Natural killer cell treated with Interleukin-12 subunit alpha and Interleukin-12 subunit beta and Interleukin-15 and Interleukin-18, amount 100 ng/mL, for 72 hours (primary cell): ENCODE measurements around the gene CSPG4. TPM values are rescaled to one million over a fixed set of nuclear protein-coding genes. Genes with fewer than 3 reads are reported as not detected.
"Not testable (repeated sequence)": the region's sequence is repeated elsewhere in the genome, so short reads cannot be mapped to it uniquely, and the experiment has no call there.

Source experiments
- ATAC-seq, 2 donors: fragments of 150-1000 bp; cut with Tn5 transposase in 1 of 2; sonication (Bioruptor Pico), chemical (Tn5 transposase) in 1 of 2; 2 replicates each; pipeline ENCODE4 v1.10.0; 2021
- DNase-seq: peaks from one replicate; pipeline ENCODE4 v3.0.0; 2022; ENCODE audit warnings: low spot score
- H3K27ac Mint-ChIP-seq, 2 donors: 1 replicate in 1 of 2; 2 replicates in 1 of 2; pipeline ENCODE4 v1.8.0; 2022; ENCODE audit warnings: mixed read lengths in 2 of 2, mild to moderate bottlenecking in 1 of 2, moderate library complexity in 1 of 2
- H3K27me3 Mint-ChIP-seq, 2 donors: 1 replicate in 1 of 2; 2 replicates in 1 of 2; pipeline ENCODE4 v1.8.0; 2022; ENCODE audit warnings: mixed read lengths in 2 of 2
- H3K36me3 Mint-ChIP-seq: one replicate; pipeline ENCODE4 v1.8.0; 2022; ENCODE audit warnings: mixed read lengths
- H3K4me1 Mint-ChIP-seq, 2 donors: 1 replicate in 1 of 2; 2 replicates in 1 of 2; pipeline ENCODE4 v1.8.0; 2022; ENCODE audit warnings: low read depth in 2 of 2, mixed read lengths in 2 of 2, mild to moderate bottlenecking in 1 of 2
- H3K4me3 Mint-ChIP-seq: one replicate; pipeline ENCODE4 v1.8.0; 2022; ENCODE audit warnings: mixed read lengths
- H3K9me3 Mint-ChIP-seq: 2 replicates; pipeline ENCODE4 v1.8.0; 2022; ENCODE audit warnings: mixed read lengths
- total RNA-seq, 2 donors: library from RNA; stranded (reverse); gene quantifications; one replicate each; pipeline ENCODE4 v1.2.3, GENCODE V29; 2022

CSPG4 gene
- total RNA-seq, 2 donors from 2014 or later: not detected

DNA sequence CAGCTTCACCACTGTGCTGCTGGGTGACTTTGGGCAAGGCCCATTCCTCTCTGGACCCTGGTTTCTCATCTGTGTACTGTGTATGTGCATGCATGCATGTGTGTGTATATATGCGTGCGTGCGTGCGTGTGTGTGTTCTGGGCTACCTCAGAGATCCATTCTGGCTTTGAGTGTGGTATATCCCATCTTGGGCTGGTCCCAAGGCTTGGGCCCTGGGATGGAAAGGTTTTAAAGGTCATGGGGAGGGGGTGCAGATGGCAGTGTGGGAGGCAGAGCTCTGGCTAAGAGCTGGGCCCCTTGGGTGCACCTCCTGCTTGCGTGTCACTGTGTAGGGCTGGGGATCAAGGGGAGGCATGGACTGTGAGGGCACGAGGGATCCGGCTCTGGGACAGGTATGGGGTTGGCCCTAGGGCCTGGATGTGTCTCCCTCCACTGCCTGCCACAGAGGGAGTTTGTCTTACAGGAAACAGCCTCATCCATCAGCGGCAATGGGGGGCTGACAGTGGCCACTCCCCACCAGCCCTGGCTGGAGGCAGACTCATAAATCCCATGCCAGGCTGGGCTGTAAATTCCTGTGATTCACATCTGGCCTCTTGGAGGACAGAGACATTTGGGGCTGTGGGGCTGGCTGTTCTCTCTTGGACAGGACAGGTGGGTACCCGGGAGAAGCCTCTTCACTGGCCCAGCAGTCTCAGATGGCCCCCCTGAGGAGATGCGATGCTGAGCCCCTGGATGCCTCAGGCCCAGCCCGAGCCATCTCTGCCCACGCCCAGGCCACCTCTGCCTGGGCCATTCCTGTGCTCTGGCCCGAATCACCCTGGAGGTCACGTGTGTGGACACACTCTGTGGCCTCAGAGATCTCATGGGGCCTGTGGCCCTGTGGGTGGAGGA, 21.4 kb upstream of the CSPG4 start:
- Mint-ChIP-seq H3K9me3 (no peaks in the 10 kb centered on the region), H3K4me1 (peaks cover 6 to 11% of the 10 kb centered on the region in 2 donors), H3K27me3 (peaks cover 14 to 32% of the 10 kb centered on the region in 2 donors), H3K36me3 (no peaks in the 10 kb centered on the region), H3K27ac (no peak overlapping the region), H3K4me3 (no peak overlapping the region)
- no peak for ATAC-seq
- peak; percentile 40 for DNase-seq

DNA sequence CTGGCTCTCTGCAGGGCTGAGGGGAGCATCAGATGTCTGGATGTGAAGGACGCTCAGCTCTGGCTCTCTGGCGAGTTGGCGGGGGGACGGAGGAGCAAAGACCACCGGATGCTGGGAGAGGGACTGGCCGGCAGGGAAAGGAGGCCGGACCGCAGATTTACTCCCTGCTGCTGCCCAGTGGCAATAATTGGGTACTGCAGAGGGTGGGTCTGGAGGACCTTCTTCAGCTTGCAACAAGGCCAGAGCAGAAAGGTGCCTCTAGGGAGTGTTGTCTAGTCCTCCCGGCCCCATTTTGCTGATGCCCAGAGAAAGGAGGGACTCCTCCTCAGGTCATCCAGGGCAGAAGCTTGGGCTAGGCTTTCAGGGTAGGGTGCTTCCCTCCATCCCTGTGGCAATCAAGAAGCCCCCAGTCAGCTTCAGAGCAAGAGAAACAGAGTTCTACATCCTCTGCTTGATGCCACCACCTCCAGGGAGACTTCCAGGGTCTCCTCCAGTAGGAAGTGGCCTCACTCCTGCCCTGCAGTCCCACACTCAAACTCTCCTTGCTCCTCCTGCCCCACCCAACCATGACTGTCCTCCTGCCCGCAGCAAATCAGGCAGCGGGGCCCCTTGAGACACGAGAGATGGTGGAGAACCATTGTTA, 20.3 kb upstream of the CSPG4 start:
- Mint-ChIP-seq H3K9me3 (no peaks in the 10 kb centered on the region), H3K27me3 (peaks cover 17 to 34% of the 10 kb centered on the region in 2 donors), H3K4me1 (peaks cover 6 to 11% of the 10 kb centered on the region in 2 donors), H3K4me3 (no peak overlapping the region), H3K27ac (no peak overlapping the region), H3K36me3 (no peaks in the 10 kb centered on the region)
- ATAC-seq (peak in 1 of 2 donors; percentile 76), DNase-seq (peak; percentile 72)

DNA sequence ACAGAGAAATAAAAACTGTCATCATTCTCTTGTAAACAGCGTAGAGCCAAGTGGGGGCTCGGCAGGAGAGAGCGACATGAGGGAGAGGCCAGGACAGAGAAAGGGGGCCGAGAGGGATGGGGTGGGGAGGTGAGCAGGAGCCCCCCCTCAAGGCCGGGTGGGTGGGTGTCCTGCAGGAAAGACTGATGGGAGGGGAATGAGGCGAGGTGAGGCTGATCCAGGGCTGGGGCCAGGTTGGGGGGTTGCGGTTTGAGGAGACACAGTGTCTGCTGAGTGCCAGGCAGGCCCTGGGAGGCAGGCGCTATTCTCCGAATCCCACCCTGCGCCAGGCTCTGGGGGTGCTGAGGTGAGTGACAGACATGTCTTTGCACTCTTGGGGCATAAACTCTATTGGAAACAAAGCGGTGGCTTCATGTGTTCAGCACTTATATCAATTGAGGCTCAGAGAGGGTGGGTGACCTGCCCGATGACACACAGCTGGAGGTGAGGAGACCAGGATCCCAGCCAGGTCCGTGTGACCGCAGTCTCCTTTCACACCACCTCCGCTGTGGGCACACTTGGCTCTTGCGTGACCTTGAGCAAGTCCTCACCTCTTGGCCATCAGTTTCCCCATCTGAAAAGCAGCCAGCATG, 19.6 kb upstream of the CSPG4 start:
- Mint-ChIP-seq H3K27me3 (peaks cover 23 to 37% of the 10 kb centered on the region in 2 donors), H3K4me3 (no peak overlapping the region), H3K27ac (no peak overlapping the region), H3K9me3 (no peaks in the 10 kb centered on the region), H3K4me1 (peaks cover 6 to 11% of the 10 kb centered on the region in 2 donors), H3K36me3 (no peaks in the 10 kb centered on the region)
- peak; percentile 25 for DNase-seq
- ATAC-seq: no peak

DNA sequence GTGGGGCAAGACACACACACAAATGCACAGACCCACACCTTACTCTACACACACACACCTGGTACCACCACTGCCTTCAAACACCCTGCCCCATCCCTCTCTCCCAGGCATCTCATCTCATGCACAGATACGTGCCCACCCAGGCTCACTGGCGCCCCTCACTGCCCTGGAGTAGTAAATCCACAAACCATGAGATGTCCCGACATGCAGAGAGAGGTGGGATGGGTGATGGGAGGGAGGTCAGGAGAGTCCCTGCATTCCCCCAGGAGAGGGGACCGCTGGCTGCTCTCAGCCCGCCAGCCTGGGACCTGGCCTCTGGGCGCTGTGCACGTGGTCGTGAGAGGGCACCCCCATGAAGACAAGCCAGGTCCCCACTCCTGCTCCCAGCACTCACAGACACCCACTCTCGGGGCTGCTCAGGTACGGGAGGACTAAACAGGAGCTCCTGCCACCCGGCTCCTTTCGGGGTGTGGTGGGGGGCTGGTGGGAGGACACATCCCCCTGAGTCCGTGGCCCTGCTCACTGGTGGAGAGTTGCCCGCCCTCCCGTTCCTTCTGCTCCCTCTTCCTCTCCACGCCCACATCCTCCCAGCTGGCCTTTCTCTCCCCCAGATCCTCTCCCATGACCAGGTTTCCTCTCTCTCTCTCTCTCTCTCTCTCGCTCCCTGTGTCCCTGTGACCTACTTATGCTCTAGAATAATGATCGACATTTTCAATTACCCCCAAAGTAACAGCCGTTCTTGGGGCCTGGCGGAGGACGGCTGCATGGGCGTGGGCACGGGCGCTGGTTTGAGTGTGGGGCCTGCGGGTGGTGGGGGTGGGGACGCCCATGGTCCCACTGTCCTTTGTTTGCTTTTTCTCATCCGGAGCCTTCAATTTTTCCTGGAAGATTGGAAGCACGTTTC, 18.9 kb upstream of the CSPG4 start:
- ATAC-seq (no peak), DNase-seq (peak; percentile 56)
- Mint-ChIP-seq H3K36me3 (no peaks in the 10 kb centered on the region), H3K27me3 (peaks cover 16 to 32% of the 10 kb centered on the region in 2 donors), H3K4me1 (peaks cover 6 to 11% of the 10 kb centered on the region in 2 donors), H3K27ac (no peak overlapping the region), H3K9me3 (no peaks in the 10 kb centered on the region), H3K4me3 (no peak overlapping the region)

GRCh38 chr15:75730376-75731247, 18.0 kb upstream of the CSPG4 start:
- H3K9me3 Mint-ChIP-seq, H3K36me3 Mint-ChIP-seq, ATAC-seq, H3K4me3 Mint-ChIP-seq, H3K27ac Mint-ChIP-seq: not testable (repeated sequence)
- Mint-ChIP-seq H3K4me1 (peaks cover 6 to 11% of the 10 kb centered on the region in 2 donors), H3K27me3 (peaks cover 16 to 32% of the 10 kb centered on the region in 2 donors)
- peak; percentile 44 for DNase-seq

DNA sequence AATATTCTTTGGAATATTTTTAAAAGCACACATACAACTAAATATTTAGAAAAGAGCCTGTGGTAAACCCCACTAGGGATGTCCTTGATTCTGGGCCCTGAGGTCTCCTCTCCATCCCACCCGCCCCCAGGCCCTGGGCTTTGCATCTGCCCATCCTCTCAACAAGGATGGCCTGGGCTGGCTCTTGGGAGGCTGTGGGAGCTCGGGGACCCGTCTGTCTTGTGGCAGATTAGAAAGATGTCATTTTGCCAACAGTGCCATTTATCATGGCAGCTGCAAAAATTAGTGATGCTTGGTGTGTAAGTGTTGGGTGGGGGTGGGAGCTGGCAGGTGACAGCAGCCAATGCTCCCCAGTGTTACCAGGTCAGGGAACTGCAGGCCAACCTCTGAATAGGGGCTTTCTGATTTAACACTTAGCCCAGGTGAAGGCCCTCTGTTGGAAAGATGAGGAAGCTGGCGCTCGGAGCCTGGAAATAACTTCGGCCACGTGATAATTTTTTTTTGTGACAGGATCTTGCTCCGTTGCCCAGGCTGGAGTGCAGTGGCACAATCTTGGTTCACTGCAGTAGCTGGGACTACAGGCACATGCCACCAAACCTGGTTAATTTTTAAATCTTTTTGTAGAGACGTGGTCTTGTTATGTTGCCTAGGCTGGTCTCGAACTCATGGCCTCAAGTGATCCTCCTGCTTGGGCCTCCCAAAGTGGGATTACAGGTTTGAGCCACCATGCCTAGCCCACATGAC, 16.9 kb upstream of the CSPG4 start:
- no peak overlapping the region for H3K4me3 Mint-ChIP-seq
- H3K27me3 Mint-ChIP-seq: peaks cover 16 to 28% of the 10 kb centered on the region in 2 donors
- H3K9me3 Mint-ChIP-seq: no peaks in the 10 kb centered on the region
- ATAC-seq (no peak), DNase-seq (no peak)
- H3K27ac Mint-ChIP-seq: no peak overlapping the region
- H3K36me3 Mint-ChIP-seq: no peaks in the 10 kb centered on the region
- peaks cover 6 to 11% of the 10 kb centered on the region in 2 donors for H3K4me1 Mint-ChIP-seq

- Mint-ChIP-seq H3K27ac (peak overlapping the region in 1 of 2 donors; percentile 68), H3K36me3 (no peaks in the 10 kb centered on the region), H3K4me3 (no peak overlapping the region), H3K9me3 (no peaks in the 10 kb centered on the region), H3K4me1 (peaks cover 6 to 11% of the 10 kb centered on the region in 2 donors), H3K27me3 (peaks cover 16 to 24% of the 10 kb centered on the region in 2 donors)
- ATAC-seq (peak; percentile 60 to 69), DNase-seq (peak; percentile 56)
These were observed 15.4 kb upstream of the CSPG4 start for GRCh38 chr15:75727851-75728715.

DNA sequence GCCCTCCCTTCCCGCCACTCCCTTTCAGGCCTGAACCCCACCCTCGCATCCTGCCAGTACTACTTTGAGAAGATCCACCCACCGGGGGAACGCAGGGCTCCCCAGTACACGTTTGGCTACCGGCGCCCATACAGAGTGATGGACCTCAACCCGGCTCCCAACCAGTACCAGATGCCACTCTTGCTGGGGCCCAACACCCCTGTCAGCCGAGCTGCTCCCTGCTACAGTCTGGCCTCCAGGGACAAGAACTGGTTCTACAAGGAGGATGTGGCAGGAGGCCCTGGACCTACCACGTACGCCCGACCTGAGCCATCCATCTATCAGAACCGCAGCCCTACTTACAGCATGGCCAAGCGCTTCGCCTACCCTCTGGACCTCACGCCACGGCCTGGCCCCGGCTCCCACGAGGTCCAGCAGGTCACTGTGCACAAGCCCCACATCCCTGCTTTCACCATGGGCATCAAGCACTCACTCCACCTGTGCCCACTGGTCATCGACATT, 14.4 kb upstream of the CSPG4 start:
- no peaks in the 10 kb centered on the region for H3K9me3 Mint-ChIP-seq
- H3K27me3 Mint-ChIP-seq: peaks cover 16 to 18% of the 10 kb centered on the region in 2 donors
- peak; percentile 46 for DNase-seq
- no peak overlapping the region for H3K4me3 Mint-ChIP-seq
- no peak overlapping the region for H3K27ac Mint-ChIP-seq
- no peak for ATAC-seq
- no peaks in the 10 kb centered on the region for H3K36me3 Mint-ChIP-seq
- peaks cover 0 to 8% of the 10 kb centered on the region in 2 donors for H3K4me1 Mint-ChIP-seq

- H3K4me1 Mint-ChIP-seq: peaks cover 5 to 11% of the 10 kb centered on the region in 2 donors
- no peaks in the 10 kb centered on the region for H3K36me3 Mint-ChIP-seq
- H3K9me3 Mint-ChIP-seq: no peaks in the 10 kb centered on the region
- H3K27me3 Mint-ChIP-seq: peaks cover 12 to 14% of the 10 kb centered on the region in 2 donors
- no peak for ATAC-seq
- DNase-seq: peak; percentile 41
- H3K27ac Mint-ChIP-seq: no peak overlapping the region
- H3K4me3 Mint-ChIP-seq: no peak overlapping the region
These were observed 13.3 kb upstream of the CSPG4 start for GRCh38 chr15:75725719-75726607.

GRCh38 chr15:75725006-75725718, 12.5 kb upstream of the CSPG4 start:
- peaks cover 9 to 15% of the 10 kb centered on the region in 2 donors for H3K4me1 Mint-ChIP-seq
- ATAC-seq: no peak
- H3K27me3 Mint-ChIP-seq: peaks cover 14 to 19% of the 10 kb centered on the region in 2 donors
- no peak overlapping the region for H3K27ac Mint-ChIP-seq
- H3K4me3 Mint-ChIP-seq: no peak overlapping the region
- H3K36me3 Mint-ChIP-seq: no peaks in the 10 kb centered on the region
- peak; percentile 49 for DNase-seq
- H3K9me3 Mint-ChIP-seq: no peaks in the 10 kb centered on the region
